ENCODE data around the gene C1orf21.

DNA sequence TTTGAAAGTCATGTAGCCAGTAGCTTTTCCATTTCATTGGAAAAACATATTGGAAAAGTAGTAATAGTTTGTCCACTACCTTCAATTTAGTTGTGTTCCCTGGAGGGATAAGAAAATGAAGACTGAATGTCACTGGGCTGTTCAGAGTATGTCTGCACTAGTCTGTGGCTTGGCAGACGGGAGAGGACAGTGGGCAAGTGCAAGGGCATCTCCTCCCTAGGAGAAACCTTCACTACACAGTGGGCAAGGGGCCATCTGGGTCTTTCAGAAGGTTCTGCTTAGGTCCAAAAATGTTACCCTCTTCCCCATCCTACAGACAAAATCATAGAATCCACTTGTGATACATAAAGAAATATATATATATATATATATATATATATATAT, 118.1 kb downstream of the C1orf21 start:
- TF ChIP-seq, protein P1, sequence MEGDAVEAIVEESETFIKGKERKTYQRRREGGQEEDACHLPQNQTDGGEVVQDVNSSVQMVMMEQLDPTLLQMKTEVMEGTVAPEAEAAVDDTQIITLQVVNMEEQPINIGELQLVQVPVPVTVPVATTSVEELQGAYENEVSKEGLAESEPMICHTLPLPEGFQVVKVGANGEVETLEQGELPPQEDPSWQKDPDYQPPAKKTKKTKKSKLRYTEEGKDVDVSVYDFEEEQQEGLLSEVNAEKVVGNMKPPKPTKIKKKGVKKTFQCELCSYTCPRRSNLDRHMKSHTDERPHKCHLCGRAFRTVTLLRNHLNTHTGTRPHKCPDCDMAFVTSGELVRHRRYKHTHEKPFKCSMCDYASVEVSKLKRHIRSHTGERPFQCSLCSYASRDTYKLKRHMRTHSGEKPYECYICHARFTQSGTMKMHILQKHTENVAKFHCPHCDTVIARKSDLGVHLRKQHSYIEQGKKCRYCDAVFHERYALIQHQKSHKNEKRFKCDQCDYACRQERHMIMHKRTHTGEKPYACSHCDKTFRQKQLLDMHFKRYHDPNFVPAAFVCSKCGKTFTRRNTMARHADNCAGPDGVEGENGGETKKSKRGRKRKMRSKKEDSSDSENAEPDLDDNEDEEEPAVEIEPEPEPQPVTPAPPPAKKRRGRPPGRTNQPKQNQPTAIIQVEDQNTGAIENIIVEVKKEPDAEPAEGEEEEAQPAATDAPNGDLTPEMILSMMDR (IDR thresholded peaks at IDR 0.05) = no peak
- TF ChIP-seq POLR2A (IDR thresholded peaks at IDR 0.05) = no peak

Measured in thyroid gland (tissue), 4 donors.